ENCODE data around the gene AMMECR1. TPM values are rescaled to one million over a fixed set of nuclear protein-coding genes. Genes with fewer than 3 reads are reported as not detected.

Gene AMMECR1
- total RNA-seq, 1 experiment from 2014 or later, result 14.1 TPM

DNA sequence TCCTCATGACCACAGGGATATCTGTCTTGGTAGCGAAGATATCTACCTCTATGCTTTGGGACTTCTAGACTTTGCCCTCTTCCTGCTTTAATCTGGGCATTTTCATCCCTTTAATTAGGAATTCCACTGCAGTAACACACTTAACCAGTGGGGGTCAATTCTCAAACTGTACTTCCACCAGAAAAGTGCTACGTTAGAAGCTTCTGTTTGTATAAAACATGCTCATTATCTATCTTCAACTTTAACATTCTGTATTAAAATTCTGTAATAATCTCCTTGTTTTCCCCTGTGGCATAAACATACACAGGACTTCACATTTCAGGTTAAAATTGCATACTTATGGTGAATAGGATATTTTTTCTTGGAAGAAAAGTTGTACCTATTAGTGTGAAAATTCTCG, 105.6 kb downstream of the AMMECR1 start:
- DNase-seq (ENCODE audit: low read depth), result no peak

DNA sequence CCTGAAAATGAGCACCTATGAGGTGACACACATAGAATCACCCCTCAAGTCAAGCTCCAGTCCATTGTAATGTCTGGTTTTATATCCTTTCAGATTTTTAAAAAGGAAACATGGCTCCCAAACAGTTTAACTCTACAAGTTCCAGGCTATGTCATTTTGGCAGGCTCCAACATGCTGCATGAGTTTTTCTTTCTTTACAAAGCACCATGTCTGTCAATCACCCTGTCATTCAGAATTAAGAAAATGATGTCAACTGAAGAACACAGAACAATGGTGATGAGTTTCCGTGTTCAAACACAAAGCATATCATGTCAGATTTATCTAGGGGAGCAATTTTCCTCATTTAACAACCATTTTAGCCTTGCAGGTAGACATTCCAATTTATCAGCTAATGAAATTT, 106.5 kb downstream of the AMMECR1 start:
- no peak for DNase-seq (ENCODE audit: low read depth)

DNA sequence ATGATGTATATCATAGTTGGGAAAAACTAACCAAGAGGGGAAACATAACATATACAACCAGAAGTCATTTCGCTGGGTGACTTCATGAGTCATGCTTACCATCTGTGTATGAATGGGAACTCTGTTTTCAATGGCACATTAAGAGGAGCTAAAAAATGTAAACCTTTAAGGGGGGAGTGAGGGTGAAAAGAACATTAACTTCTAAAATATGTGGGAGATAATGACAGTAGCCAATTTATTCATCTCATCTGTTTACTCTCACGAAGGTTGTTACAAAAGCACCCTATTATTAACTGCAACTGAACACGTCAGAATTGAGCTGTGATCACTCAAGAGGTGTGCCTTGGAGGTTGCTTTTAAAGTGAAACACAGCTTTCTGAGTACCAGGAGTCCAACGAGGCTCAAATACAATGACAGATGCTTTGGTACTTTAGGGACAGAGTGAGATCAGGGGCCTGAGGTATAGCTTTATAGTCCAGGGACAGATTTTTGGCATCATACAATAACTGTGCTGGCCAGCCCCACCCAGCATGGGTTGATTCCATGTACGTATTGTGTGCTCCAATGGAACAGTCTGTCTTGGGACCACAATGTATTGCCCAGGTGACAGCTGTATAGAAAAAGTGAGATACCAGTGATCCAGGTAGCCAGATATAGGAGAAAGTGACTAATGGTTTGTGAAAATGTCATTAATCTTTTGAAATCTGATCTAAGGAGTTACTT, 107.3 kb downstream of the AMMECR1 start:
- peak; percentile 66 for DNase-seq (ENCODE audit: low read depth)

DNA sequence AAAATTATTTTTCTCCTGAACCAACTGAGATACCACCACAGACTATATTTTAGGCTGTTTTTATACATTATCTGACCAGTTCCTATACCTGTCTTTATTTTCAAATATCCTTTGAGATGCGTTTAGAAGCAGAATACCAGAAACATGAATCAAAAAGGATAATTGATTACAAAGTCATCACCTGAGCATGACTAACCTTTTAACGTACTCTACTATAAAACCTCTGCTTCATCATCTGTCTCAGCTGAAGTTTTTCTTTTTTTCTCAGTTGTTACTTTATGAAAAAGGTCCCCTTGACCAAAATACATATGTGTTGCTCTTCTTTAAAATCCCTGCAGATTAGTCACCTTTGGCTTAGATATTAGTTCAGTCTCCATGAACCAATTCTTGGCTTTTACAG, 109.8 kb downstream of the AMMECR1 start:
- no peak for DNase-seq (ENCODE audit: low read depth)

DNA sequence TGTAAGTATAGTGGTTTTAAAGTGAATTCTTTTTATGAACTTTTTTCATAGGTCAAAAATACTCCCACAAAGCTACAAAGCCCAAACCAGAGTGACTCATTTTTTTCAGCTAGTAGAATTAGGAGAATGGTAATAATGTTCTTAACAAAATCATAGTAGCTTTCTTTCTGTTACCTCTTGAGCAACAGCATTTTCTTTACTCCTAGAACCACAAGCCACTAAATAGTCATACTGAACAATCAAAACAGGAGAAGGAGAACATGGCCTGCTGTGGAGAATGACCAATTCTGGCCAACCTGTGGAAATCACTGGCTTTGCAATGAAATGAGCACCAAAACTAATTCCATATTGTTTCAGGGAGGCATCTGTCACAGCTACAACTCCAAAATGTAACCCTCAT, 112.9 kb downstream of the AMMECR1 start:
- DNase-seq (ENCODE audit: low read depth), result peak; percentile 82

DNA sequence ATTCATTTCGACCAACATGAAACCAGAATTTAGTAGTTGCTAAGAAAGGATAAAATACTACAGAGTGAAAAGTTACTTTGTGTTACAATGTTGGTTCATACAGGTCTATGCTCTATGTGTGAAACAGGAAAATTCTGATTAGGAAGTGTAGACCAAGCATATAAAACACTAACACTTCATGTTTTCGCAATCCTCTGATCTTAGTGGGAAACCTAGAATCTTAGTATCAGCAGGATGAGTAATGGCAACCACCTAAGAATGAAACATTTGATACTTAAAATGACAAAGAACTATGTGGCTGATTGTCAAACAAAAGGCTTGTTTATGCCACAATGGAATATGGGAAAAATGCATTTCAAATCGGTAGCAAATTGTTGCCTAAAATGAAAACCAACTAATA, 116.1 kb downstream of the AMMECR1 start:
- DNase-seq (ENCODE audit: low read depth), result peak; percentile 44

DNA sequence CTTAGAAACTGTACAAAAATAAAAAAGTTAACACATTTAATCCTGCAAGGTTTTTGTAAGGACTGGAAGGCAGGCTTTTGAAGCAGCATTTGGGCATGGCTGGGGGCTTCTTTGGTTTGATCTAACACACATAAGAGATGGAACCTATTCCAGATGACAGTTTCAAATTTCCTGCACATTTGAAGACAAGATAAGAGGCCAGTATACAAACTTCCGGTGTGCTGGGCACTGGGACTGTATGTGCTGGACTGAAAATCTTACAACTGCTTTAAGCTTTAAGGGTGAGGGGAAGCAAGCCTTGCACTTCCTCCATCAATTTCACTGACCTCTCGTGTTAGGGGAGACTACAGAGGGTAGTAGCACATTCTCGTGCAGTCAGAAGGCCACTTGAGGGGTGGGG, 122.9 kb downstream of the AMMECR1 start:
- DNase-seq (ENCODE audit: low read depth), result no peak

DNA sequence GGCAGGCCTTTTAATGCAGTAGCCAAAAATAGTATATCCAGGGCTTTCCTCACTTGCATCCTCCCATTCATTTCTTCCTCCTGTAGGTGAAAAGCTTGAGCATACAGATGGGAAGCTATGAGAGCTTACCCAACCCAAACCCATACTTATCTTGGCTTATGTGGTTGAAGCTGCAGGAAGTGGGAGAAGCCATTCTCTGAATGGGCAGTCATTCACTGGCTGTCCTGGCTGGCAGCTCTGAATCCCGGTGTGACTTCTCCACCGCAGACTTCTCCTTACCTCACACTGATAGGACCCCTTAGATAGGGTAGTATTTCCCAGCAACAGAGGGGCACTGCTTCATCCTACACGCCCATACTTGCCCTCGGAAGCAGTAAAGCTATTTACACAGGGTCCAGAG, 125.4 kb downstream of the AMMECR1 start:
- DNase-seq (ENCODE audit: low read depth), result no peak

DNA sequence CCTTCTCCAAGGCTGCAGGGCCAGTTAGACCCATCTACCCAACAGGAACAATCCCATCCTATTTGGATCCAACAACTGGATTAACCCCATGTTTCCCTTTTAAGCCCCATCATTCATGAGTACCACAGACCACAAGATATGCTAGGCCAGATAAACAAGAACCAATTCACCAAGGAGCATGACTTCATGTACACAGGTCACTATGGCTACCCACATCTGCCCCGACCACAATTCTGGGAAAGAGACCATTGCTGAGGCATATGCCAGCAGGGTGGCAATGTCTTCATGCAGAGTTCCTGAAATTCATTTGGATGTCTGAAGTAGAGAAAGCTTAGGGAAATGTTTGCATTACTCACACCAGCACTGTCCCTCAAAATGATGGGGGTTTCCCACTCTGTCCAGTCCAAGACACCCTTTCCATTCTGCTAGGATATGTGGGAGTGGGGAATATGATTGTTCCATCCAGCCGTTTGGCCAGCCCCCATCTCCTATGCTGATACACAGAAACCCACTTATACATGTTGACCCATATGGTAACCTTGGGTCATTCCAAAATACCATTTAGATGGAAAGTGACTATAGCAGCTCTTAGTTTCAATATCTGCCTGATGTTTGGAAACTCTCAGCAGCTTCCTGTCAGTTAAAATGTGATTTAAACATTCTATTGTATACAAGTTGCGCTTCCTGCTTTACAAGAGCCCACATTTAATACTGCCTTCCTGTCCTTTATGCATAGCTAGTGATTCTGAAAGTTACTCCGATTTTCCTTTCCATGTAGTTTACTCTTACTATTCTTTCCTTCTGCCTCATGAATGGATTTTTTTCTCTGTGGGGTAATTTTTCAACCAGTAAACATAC, 129.0 kb downstream of the AMMECR1 start:
- peak; percentile 58 for DNase-seq (ENCODE audit: low read depth)

DNA sequence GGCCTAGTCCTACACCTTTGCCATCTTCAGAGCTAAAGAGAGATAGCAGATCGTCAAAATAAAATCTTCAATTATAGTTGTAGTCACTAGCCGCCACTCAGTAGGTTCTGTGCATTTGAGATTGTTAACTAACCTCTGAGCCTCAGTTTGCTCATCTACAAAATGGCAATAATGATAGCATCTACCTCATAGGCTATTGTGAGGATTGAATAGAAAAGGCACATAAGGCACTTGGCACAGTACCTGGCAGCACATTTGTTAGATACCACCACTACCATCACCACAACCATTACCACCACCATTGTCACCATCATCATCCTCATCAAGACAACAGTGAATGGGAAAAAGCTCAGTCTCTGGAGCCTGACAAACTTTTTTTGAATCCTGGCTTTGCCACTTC, 134.6 kb downstream of the AMMECR1 start:
- no peak for DNase-seq (ENCODE audit: low read depth)

DNA sequence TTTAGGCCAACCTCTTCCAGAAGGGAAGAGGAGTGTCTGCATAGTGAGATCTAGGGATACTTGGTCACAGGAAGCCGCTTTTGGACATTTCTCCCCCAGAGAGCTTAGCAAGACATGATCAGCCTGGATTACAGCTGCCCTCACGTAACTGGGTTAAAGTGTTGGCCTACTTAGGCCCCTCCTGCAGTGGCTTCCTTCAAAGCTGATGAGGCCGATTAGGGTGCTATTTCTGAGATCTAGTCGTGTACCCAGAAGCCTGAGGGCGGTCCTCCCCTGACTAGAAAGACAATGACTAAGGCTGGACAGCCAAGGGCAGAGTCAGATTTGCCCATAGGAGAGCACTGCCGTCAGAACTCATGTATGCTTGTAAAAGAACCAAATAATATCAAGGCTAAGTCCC, 135.0 kb downstream of the AMMECR1 start:
- DNase-seq (ENCODE audit: low read depth), result no peak

DNA sequence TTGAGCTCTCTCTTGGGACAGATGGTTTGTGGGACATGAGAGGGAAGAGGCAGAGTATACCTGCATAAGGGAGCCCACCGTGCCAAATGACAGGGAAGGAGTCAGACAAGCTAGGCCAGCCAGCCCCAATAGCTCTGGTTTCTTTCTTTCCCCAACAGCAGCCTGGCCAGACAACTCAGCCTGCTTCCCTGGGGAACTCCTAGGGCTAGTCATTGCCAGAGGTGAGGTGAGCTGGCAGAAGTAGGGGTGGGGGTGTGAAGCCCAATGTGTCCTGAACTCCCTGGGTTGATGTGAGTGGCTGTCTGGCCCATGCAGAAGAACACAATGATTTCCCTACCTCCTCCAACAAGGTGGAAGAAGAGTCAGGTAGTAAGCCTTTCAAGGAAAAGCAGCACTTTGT, 135.5 kb downstream of the AMMECR1 start:
- DNase-seq (ENCODE audit: low read depth), result peak; percentile 47

DNA sequence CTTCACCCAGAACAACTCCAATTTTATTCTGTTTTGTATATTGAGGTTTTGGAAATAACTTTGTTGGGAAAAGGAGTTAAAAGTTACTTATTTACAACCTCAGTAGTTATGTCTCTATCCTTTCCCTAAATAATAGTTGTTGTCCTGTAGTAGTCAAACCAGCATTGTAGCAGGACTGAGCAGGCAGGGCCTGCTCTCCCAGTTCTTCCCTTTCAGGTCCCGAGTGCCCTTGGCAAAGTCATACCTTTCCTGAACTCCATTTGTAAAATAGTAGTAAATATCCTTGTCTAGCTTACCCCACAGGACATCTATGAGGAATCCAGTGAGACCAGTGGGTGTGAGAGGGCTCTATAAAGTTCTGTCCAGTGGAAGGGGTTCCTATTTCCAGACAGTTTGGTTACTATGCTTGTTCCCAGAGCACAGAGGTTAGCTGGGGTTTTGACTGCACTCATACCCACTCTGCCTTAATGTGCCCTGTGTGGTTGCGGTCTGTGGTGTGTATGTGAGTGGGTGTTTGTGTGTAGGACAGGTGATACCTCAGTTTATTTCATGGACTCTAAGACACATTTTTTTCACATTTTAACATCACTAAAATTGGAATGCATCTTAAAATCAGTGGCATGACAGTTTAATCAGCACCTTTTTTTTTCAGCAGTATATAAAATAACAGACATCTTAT, 136.3 kb downstream of the AMMECR1 start:
- no peak for DNase-seq (ENCODE audit: low read depth)

DNA sequence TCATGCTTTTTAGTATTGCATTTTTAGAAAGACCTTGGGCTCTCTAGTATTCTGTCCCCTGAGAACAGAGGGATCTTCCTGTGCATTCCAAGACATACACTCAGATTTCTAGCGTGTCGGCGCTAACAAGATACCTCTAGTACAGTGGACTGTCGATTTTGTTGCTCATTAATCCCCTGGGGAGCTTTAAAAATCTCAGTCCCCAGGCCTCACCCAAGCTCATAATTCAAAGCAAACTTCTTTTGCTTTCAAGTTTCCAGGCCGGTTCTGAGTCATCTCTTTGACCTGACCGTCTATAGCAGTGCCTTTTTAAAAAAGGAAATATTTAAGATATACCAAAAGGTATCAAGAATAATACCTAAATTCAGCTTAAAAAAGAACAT, 137.0 kb downstream of the AMMECR1 start:
- peak; percentile 72 for DNase-seq (ENCODE audit: low read depth)

DNA sequence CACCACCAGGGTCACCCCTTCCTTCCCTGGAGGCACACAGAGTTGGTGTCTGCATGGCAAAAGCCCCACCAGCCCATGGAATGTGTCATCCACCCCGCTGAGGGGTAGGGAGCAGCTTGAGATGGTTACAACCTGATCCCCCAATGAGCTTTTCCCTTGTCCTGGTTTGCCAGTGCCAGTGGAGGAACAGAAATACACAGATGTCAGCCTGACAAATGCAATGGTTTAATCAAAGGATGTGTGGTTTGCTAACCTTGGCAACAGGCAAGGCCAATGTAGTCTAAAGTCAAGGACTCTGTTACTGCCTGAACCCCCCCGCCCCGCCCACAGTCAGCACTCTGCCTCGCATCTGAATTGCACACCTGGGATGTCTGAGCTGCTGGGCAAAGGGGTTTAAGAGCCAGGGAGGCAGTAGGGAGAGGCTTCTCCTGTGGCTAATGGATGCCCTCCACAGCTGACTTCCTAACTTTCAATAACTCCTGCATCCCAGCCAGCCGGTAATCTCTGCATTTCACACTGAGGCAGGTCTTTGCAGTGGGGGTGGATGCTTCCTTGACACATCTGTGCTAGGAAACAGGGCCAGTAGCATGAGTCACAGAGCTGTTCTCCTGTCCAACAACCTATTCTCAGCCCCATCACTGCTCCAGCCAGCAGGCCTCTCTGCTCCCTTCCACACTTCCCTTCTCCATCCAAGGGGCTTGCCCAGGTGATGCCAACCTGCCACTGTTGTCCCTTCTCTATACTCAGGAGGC, 137.5 kb downstream of the AMMECR1 start:
- DNase-seq (ENCODE audit: low read depth), result peak; percentile 60

DNA sequence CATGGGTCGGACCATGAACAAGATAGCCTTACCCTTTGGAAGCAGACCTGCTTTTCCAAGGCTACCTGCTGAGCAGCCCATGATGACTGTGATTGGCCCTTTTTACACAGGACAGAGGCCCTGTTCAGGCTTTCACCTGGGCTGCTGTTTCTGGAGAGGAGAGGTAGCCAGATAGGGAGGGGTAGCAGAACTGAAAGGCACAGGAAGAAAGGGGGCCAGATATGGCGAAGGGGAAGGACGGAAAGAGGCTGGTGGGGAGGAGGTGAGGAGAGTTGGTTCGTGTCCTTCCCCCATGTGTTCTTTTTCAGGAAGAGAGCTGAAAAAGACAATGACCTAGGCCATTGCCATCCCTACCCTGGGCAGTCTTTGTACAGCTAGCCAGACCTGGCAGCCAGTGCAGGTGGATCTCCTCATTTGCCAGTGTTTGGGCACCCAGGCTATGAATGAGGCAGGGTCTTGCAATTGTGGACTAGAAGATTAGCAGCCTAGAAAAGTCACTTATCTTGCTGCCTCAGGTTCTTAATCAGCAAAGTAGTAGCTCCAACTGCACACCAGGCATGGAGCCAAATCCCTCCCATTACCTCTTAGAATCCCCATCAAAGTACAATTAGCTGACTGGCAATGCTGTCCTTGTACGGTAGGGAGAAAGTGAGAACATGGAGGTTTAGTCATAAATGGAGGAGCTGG, 139.6 kb downstream of the AMMECR1 start:
- no peak for DNase-seq (ENCODE audit: low read depth)

DNA sequence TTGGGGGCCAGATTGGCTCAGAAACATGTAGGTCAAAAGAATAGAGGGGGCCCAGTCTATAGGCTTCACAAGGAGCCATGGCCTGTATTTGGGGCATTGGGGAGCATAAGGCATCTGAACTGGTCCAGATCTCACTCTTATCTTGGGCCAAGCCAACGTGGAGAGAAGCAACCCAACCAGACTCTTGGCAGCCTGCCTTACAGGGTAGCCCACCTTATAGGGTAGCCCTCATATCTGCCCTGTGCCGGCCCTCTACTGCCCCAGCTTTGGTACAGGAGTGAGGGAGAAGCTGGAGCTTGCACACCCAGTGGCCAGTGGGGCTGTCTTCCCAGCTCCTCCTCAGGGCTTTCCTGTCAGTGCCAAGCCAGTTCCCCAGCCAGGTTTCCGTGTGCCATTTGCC, 142.2 kb downstream of the AMMECR1 start:
- no peak for DNase-seq (ENCODE audit: low read depth)

DNA sequence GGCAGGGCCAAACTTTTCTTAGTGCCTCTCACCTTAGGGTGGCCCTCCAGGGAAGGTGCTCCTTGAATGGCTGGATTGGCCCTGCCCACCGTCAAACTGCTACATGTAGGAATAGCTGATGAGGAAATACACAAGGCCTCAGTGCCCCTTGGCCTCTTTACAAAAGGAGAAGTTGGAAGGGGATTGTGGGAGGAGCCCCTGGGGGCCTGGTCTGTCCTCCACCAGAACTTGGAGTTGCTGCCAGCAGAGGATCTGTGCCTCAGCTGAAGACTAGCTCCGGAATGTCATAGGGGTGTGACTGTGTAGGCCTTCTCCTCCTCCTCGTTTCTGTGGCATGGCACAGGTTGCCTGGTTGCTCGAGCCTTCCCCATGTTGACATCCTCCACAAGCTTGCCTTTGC, 142.7 kb downstream of the AMMECR1 start:
- DNase-seq (ENCODE audit: low read depth), result no peak

DNA sequence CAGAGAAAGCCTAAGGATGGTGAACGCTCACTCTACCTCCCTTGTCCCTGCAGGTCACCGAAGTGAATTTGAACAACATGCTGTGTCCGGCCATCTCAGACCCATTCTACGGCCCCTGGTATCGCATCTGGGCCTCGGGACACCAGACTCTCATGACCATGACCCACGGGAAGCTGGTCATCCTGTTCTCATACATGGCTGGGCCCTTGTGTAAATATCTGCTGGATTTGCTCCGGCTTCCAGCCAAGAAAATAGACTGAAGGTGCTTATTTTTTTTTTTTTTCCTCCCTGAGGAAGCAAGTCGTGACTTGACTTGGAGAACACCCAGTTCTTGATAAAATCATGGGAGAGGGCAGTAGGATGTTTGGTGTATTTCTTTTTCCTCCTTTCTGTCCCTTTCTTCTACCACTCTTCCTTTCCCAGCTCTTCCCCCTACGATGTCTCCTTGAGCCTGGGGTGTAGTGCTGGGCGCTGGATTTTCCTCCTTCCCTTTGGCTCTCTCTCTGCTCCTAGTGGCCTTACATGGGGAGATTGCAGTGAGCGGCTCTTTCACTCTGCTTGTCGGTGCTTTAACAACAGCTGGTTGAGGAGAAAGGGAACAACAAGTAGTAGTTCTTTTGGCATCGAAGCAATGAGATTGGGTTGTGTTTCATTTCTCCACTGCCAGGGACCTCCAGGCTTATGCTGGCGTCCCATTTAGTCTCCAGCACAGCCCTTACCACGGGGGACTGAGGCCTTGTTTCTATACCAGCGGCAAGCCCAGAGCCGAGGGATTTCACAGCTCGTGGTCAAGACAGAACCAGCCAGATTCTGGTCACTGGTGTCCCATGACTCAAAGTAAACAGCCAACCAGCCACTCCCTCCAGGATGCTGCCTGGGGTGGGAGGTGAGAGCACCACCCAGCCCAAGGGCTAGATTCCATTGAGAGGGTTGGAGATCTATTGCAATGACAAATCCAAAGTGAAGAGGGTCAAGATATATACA, 144.4 kb downstream of the AMMECR1 start:
- peak; percentile 47 for DNase-seq (ENCODE audit: low read depth)

DNA sequence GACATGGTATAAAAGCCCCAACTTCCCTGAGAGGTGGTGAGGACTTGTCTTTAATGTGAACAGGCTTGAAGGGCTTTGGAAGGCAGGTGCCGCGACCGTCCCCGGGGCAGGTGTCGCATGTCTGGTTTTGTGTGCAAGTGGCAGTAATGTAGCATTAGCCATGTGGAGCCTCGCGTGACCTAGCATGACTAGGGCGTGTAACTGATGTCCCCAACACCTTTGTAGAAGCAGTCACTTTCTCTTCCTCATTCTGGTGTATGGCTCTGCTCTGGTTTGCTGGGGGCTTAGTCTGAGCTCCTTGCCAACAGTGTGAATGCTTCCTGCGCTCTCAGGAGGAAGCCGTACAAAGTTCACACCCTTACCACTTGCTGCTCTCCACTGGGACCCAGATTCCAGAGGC, 145.7 kb downstream of the AMMECR1 start:
- DNase-seq (ENCODE audit: low read depth), result no peak
